T-cell (primary cell): Measurements from ENCODE around the gene CUL1. TPM values are rescaled to one million over a fixed set of nuclear protein-coding genes. Genes with fewer than 3 reads are reported as not detected.

Experiments
- ATAC-seq, 4 experiments: fragments of 200-7000 bp in 3 of 4; fragments of 150-1000 bp in 1 of 4; cut with Tn5 transposase; replicated peaks in 1 of 4; 1 replicate in 3 of 4; 2 replicates in 1 of 4; pipeline ENCODE4 v1.10.0; 2021; ENCODE audit warnings: moderate library complexity in 3 of 4, mild to moderate bottlenecking in 2 of 4, moderate number of reproducible peaks in 1 of 4
- CTCF ChIA-PET, 2 donors: fragments of 300-600 bp; sonication (Branson Sonifier 250); formaldehyde crosslinking; loops; one replicate each; lab custom pipeline; 2022; ENCODE audit warnings: antibody characterized with exemption in 2 of 2; lab: Charles Lee
- POLR2A ChIA-PET, 2 donors: fragments of 300-600 bp; sonication (Branson Sonifier 250); formaldehyde crosslinking; loops; one replicate each; lab custom pipeline; 2022; ENCODE audit warnings: antibody characterized with exemption in 2 of 2; lab: Charles Lee
- DNase-seq, 35 experiments: peaks; one replicate each; pipeline versions ENCODE4 v3.0.0 to v3.0.0-alpha.2; 2013 to 2023
- H3K27ac ChIP-seq: one replicate; pipeline ENCODE4 v1.5.1; 2013; ENCODE audit warnings: low read length
- H3K27me3 ChIP-seq, 2 experiments: replicated peaks in 1 of 2; 1 replicate in 1 of 2; 2 replicates in 1 of 2; pipeline versions ENCODE4 v1.6.1 to v1.7.0; 2013; ENCODE audit warnings: low read length in 1 of 2, mixed read lengths in 1 of 2; ENCODE audit not compliant: control insufficient read depth in 2 of 2, insufficient read depth in 2 of 2; ENCODE audit errors: extremely low read depth in 1 of 2
- H3K36me3 ChIP-seq, 2 donors: 1 replicate in 1 of 2; 2 replicates in 1 of 2; pipeline versions ENCODE4 v1.6.1 to v1.7.0; 2013; ENCODE audit warnings: low read length in 1 of 2; ENCODE audit not compliant: control insufficient read depth in 2 of 2, insufficient read depth in 1 of 2; ENCODE audit errors: extremely low read depth in 1 of 2
- H3K4me1 ChIP-seq, 2 experiments: 1 replicate in 1 of 2; 2 replicates in 1 of 2; pipeline versions ENCODE4 v1.6.1 to v1.7.0; 2013; ENCODE audit warnings: low read length in 2 of 2, mixed read lengths in 1 of 2; ENCODE audit not compliant: insufficient read depth in 2 of 2, control insufficient read depth in 1 of 2; ENCODE audit errors: extremely low read depth in 1 of 2
- H3K4me3 ChIP-seq, 2 donors: 1 replicate in 1 of 2; 2 replicates in 1 of 2; pipeline versions ENCODE4 v1.5.1 to v1.7.0; 2013; ENCODE audit warnings: mild to moderate bottlenecking in 2 of 2, low read length in 1 of 2, moderate library complexity in 1 of 2; ENCODE audit not compliant: control insufficient read depth in 1 of 2; ENCODE audit errors: extremely low read depth in 1 of 2
- H3K9me3 ChIP-seq: 2 replicates; pipeline ENCODE4 v1.7.0; 2013
- H3K27ac Mint-ChIP-seq, 2 donors: one replicate each; pipeline ENCODE4 v1.8.0; 2020 to 2021; ENCODE audit warnings: mild to moderate bottlenecking in 2 of 2, mixed read lengths in 2 of 2
- H3K27me3 Mint-ChIP-seq, 2 donors: one replicate each; pipeline ENCODE4 v1.8.0; 2021 to 2022; ENCODE audit warnings: mixed read lengths in 2 of 2
- H3K36me3 Mint-ChIP-seq: one replicate; pipeline ENCODE4 v1.8.0; 2021; ENCODE audit warnings: mixed read lengths
- H3K4me1 Mint-ChIP-seq, 3 donors: one replicate each; pipeline ENCODE4 v1.8.0; 2020 to 2022; ENCODE audit warnings: mixed read lengths in 3 of 3, mild to moderate bottlenecking in 1 of 3
- H3K4me3 Mint-ChIP-seq, 3 donors: one replicate each; pipeline ENCODE4 v1.8.0; 2020 to 2022; ENCODE audit warnings: mild to moderate bottlenecking in 3 of 3, mixed read lengths in 3 of 3, moderate library complexity in 3 of 3
- H3K9me3 Mint-ChIP-seq, 3 donors: one replicate each; pipeline ENCODE4 v1.8.0; 2020 to 2022; ENCODE audit warnings: mixed read lengths in 3 of 3
- WGBS: methylation state at CpG from one replicate; pipeline ENCODE4 v1.1.5; 2013; ENCODE audit warnings: missing lambda C conversion rate; ENCODE audit not compliant: insufficient coverage; 5-methylcytosine and 5-hydroxymethylcytosine counted together
- total RNA-seq, 35 experiments: library from RNA in 6 of 35; stranded (reverse) in 6 of 35; fragments of 120-200 nt in 1 of 35; gene quantifications; one replicate each; pipeline versions ENCODE4 v1.2.1 to v1.2.4 and lab custom pipeline; 2013 to 2026

CUL1 gene
- total RNA-seq, 5 donors from 2014 or later (not counting 1 experiment from before 2014, with no cell fraction given), result 42.3 to 53.7 (median 49.9) TPM

GRCh38 chr7:148825338-148825737 lies 126.6 kb downstream of the CUL1 start:
- no peak for ATAC-seq
- H3K36me3 Mint-ChIP-seq, result peaks cover 29% of the 10 kb centered on the region
- H3K4me1 ChIP-seq, result no peaks in the 10 kb centered on the region
- H3K4me3 ChIP-seq, result no peak overlapping the region
- no peak for DNase-seq
- WGBS, result no CpG with 5 or more reads among the region's 5 CpGs
- peaks cover 0 to 2% (median 0%) of the 10 kb centered on the region in 3 donors for H3K4me1 Mint-ChIP-seq
- H3K9me3 Mint-ChIP-seq, result no peaks in the 10 kb centered on the region
- no peak overlapping the region for H3K27ac Mint-ChIP-seq
- no peak overlapping the region for H3K27ac ChIP-seq
- no peaks in the 10 kb centered on the region for H3K36me3 ChIP-seq
- no peak overlapping the region for H3K4me3 Mint-ChIP-seq
- no peaks in the 10 kb centered on the region for H3K27me3 Mint-ChIP-seq
- POLR2A ChIA-PET, result no interaction called here
- no peaks in the 10 kb centered on the region for H3K9me3 ChIP-seq
- no peaks in the 10 kb centered on the region for H3K27me3 ChIP-seq
- CTCF ChIA-PET, result no interaction called here

GRCh38 chr7:148828965-148829364 lies 130.3 kb downstream of the CUL1 start:
- no peak for ATAC-seq
- peaks cover 0 to 3% (median 0%) of the 10 kb centered on the region in 3 donors for H3K4me1 Mint-ChIP-seq
- Histone ChIP-seq H3K36me3 (no peaks in the 10 kb centered on the region), H3K27ac (no peak overlapping the region), H3K27me3 (no peaks in the 10 kb centered on the region), H3K4me1 (no peaks in the 10 kb centered on the region), H3K4me3 (no peak overlapping the region), H3K9me3 (no peaks in the 10 kb centered on the region)
- H3K36me3 Mint-ChIP-seq, result peaks cover 22% of the 10 kb centered on the region
- no peaks in the 10 kb centered on the region for H3K27me3 Mint-ChIP-seq
- CTCF ChIA-PET, result no interaction called here
- H3K27ac Mint-ChIP-seq, result no peak overlapping the region
- H3K9me3 Mint-ChIP-seq, result no peaks in the 10 kb centered on the region
- no peak overlapping the region for H3K4me3 Mint-ChIP-seq
- WGBS, result no CpG with 5 or more reads among the region's 1 CpG
- DNase-seq, result no peak
- POLR2A ChIA-PET, result no interaction called here

GRCh38 chr7:148830897-148831692 lies 132.4 kb downstream of the CUL1 start:
- ATAC-seq (no peak), DNase-seq (no peak)
- Histone ChIP-seq H3K27ac (no peak overlapping the region), H3K4me1 (no peaks in the 10 kb centered on the region), H3K9me3 (no peaks in the 10 kb centered on the region), H3K27me3 (no peaks in the 10 kb centered on the region), H3K36me3 (no peaks in the 10 kb centered on the region), H3K4me3 (no peak overlapping the region)
- H3K4me1 Mint-ChIP-seq, result peaks cover 0 to 5% (median 0%) of the 10 kb centered on the region in 3 donors
- no peak overlapping the region for H3K27ac Mint-ChIP-seq
- no peak overlapping the region for H3K4me3 Mint-ChIP-seq
- peaks cover 14% of the 10 kb centered on the region for H3K36me3 Mint-ChIP-seq
- ChIA-PET POLR2A (no interaction called here), CTCF (no interaction called here)
- WGBS, result 100% methylated on average over 2 of the region's 5 CpGs
- H3K9me3 Mint-ChIP-seq, result no peaks in the 10 kb centered on the region
- H3K27me3 Mint-ChIP-seq, result no peaks in the 10 kb centered on the region

- no peaks in the 10 kb centered on the region for H3K27me3 Mint-ChIP-seq
- ChIA-PET CTCF (no interaction called here), POLR2A (no interaction called here)
- WGBS, result 100% methylated on average over 2 of the region's 2 CpGs
- no peaks in the 10 kb centered on the region for H3K4me1 ChIP-seq
- no peak for DNase-seq
- H3K27me3 ChIP-seq, result no peaks in the 10 kb centered on the region
- H3K4me3 ChIP-seq, result no peak overlapping the region
- H3K36me3 Mint-ChIP-seq, result peaks cover 15% of the 10 kb centered on the region
- no peak overlapping the region for H3K4me3 Mint-ChIP-seq
- H3K36me3 ChIP-seq, result no peaks in the 10 kb centered on the region
- peaks cover 0 to 5% (median 4%) of the 10 kb centered on the region in 3 donors for H3K4me1 Mint-ChIP-seq
- H3K9me3 Mint-ChIP-seq, result no peaks in the 10 kb centered on the region
- H3K27ac ChIP-seq, result no peak overlapping the region
- no peak overlapping the region for H3K27ac Mint-ChIP-seq
- no peak for ATAC-seq
- no peaks in the 10 kb centered on the region for H3K9me3 ChIP-seq
Measured at GRCh38 chr7:148831782-148832181, 133.1 kb downstream of the CUL1 start.

GRCh38 chr7:148834605-148835004 lies 135.9 kb downstream of the CUL1 start:
- H3K27me3 ChIP-seq, result no peaks in the 10 kb centered on the region
- ChIA-PET POLR2A (no interaction called here), CTCF (no interaction called here)
- H3K9me3 Mint-ChIP-seq, result no peaks in the 10 kb centered on the region
- 86% methylated on average over 1 of the region's 2 CpGs for WGBS
- H3K4me1 Mint-ChIP-seq, result peaks cover 14 to 23% (median 20%) of the 10 kb centered on the region in 3 donors
- no peaks in the 10 kb centered on the region for H3K9me3 ChIP-seq
- no peak overlapping the region for H3K4me3 ChIP-seq
- peaks cover 18% of the 10 kb centered on the region for H3K36me3 Mint-ChIP-seq
- H3K4me3 Mint-ChIP-seq, result no peak overlapping the region
- DNase-seq, result no peak
- no peak for ATAC-seq
- peaks cover 4 to 8% of the 10 kb centered on the region in 2 experiments for H3K4me1 ChIP-seq
- no peak overlapping the region for H3K27ac Mint-ChIP-seq
- no peaks in the 10 kb centered on the region for H3K27me3 Mint-ChIP-seq
- no peak overlapping the region for H3K27ac ChIP-seq
- H3K36me3 ChIP-seq, result peaks cover 0 to 3% of the 10 kb centered on the region in 2 donors

- Mint-ChIP-seq H3K36me3 (peaks cover 18% of the 10 kb centered on the region), H3K4me3 (no peak overlapping the region), H3K27ac (no peak overlapping the region), H3K9me3 (no peaks in the 10 kb centered on the region), H3K27me3 (no peaks in the 10 kb centered on the region), H3K4me1 (peaks cover 20 to 34% (median 22%) of the 10 kb centered on the region in 3 donors)
- Histone ChIP-seq H3K4me1 (peaks cover 4 to 9% of the 10 kb centered on the region in 2 experiments), H3K4me3 (no peak overlapping the region), H3K27me3 (no peaks in the 10 kb centered on the region), H3K27ac (no peak overlapping the region), H3K36me3 (peaks cover 0 to 3% of the 10 kb centered on the region in 2 donors), H3K9me3 (no peaks in the 10 kb centered on the region)
- no peak for ATAC-seq
- ChIA-PET CTCF (interaction anchor here in 1 of 2 donors (0.7 kb wide), 1 partner anchor 336 kb away, joined by 3 read pairs; no protein-coding TSS in a partner anchor), POLR2A (no interaction called here)
- WGBS, result 95% methylated on average over 2 of the region's 4 CpGs
- no peak for DNase-seq
Measured at GRCh38 chr7:148835854-148836253, 137.2 kb downstream of the CUL1 start.
